ENCODE results near the gene FTH1.

The FTH1 gene

DNA sequence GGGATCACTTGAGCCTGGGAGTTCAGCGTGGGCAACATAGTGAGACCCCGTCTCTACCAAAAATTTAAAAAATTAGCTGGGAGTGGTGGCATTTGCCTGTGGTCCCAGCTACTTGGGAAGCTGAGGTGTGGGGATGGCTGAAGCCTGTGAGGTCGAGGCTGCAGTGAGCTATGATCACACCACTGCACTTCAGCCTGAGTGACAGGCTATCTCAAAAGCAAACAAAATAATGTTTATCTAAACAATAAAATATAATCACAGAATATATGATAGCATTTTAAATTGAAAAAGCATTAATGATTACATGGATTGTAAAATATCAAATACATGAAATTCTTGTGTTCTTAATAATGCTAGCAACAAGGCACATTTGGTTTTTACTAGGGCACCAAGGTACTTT, 14.6 kb downstream of the FTH1 start:
- TF ChIP-seq CTCF (IDR thresholded peaks at IDR 0.05; ENCODE audit: low read length, missing control alignments): no peak
- DNase-seq (ENCODE audit: low read depth): no peak
- H3K4me3 ChIP-seq (replicated peaks; ENCODE audit: low read depth, low read length): no peak overlapping the region

GRCh38 chr11:61951484-61952135, 15.8 kb downstream of the FTH1 start:
- TF ChIP-seq CTCF (IDR thresholded peaks at IDR 0.05; ENCODE audit: low read length, missing control alignments): no peak
- no peak overlapping the region for H3K4me3 ChIP-seq (replicated peaks; ENCODE audit: low read depth, low read length)
- DNase-seq (ENCODE audit: low read depth): no peak

- DNase-seq (ENCODE audit: low read depth): no peak
- TF ChIP-seq CTCF (IDR thresholded peaks at IDR 0.05; ENCODE audit: low read length, missing control alignments): no peak
- no peak within 1 kb of the TSS for H3K4me3 ChIP-seq (replicated peaks; ENCODE audit: low read depth, low read length)
Observed at GRCh38 chr11:61950035-61950547, 17.3 kb downstream of the FTH1 start, which contains the start of gene BEST1. Gene BEST1, plus strand, starts transcription at chr11:61950351. Its CDS starts 1,456 bp downstream, at chr11:61951807.

DNA sequence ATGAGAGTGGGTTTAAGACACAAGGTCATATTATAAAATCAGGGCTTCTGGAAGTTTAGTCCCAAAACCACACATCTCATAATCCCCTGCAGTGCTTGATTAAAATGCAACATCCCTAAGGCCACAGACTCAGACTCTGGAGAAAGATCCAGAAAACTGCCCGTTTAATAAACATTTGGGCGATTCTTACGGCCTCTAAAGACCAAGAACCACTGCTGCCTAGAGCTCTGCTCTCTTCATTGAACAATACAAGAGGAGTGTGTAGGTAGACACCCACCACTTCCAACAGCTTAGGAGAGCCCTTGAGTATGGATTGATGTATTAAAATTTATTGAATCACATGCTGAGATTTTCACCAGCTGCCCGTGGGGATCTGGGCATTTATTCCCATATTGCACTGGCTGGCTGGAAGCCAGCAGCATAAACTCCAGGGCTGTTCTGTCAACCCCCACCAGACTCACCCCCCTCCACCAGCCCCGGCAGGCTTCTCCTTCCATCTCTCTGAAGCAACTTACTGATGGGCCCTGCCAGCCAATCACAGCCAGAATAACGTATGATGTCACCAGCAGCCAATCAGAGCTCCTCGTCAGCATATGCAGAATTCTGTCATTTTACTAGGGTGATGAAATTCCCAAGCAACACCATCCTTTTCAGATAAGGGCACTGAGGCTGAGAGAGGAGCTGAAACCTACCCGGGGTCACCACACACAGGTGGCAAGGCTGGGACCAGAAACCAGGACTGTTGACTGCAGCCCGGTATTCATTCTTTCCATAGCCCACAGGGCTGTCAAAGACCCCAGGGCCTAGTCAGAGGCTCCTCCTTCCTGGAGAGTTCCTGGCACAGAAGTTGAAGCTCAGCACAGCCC, 18.0 kb downstream of the FTH1 start:
- H3K4me3 ChIP-seq (replicated peaks; ENCODE audit: low read depth, low read length): no peak overlapping the region
- DNase-seq (ENCODE audit: low read depth): peak; percentile 98

DNA sequence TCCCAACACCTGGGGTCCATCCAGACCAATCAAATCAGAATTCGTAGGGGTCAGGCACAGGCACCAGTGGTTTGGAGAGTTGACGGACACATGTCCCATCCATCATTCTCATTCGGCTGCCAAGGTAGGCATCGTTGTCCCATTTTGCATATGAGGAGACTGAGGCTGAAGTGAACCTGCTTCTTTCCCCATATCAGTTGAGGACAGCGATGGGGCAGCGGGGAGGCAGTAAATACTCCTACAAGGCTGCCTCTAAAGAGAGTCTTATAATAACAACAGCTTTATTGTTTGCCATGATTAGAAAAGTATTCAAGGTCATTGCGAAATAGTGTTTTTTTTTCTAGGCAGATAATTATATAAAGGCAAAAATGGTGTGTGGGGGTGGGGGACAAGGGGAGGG, 18.9 kb downstream of the FTH1 start:
- TF ChIP-seq CTCF (IDR thresholded peaks at IDR 0.05; ENCODE audit: low read length, missing control alignments): no peak
- peak; percentile 50 for DNase-seq (ENCODE audit: low read depth)
- no peak overlapping the region for H3K4me3 ChIP-seq (replicated peaks; ENCODE audit: low read depth, low read length)

More for the DNA sequence above, 18.0 kb downstream of the FTH1 start:
- TF ChIP-seq CTCF (IDR thresholded peaks at IDR 0.05; ENCODE audit: low read length, missing control alignments): no peak

DNA sequence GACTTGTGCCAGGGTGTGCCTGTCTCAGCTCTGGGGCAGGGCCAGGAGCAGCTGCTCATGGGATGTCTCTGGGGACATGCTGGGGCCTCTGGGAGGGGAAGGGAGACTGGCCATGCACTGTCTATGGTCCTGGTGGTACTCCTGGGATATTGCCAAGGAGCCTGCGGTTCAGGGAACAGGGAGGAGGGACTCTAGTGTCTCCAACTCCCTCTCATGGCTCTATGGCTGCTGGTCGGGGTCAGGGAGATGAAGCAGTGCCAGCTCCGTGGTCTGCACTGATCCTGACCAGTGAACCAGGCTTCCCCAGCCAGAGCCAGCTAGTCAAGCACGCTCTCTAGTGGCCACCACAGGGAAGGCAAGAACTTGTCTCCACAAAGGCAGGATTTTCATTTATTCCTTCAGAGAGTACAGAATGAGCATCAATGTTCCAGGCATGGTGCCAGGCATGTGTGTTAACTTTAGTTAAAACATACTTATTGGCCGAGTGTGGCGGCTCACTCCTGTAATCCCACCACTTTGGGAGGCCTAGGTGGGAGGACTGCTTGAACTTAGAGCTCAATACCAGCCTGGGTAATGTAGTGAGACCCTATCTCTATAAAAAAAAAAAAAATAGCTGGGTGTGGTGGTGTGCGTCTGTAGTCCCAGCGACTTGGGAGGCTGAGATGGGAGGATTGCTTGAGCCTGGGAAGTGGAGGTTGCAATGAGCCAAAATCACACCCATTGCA, 19.8 kb downstream of the FTH1 start:
- DNase-seq (ENCODE audit: low read depth): peak; percentile 96
- TF ChIP-seq CTCF (IDR thresholded peaks at IDR 0.05; ENCODE audit: low read length, missing control alignments): peak; percentile 100

More for the DNA sequence above, 19.8 kb downstream of the FTH1 start:
- no peak overlapping the region for H3K4me3 ChIP-seq (replicated peaks; ENCODE audit: low read depth, low read length)
